DND-41 (cell line): Measurements from ENCODE around the gene SPDL1.
"Not testable (repeated sequence)": the region's sequence is repeated elsewhere in the genome, so short reads cannot be mapped to it uniquely, and the experiment has no call there.

Experiments
- ATAC-seq: fragments of 200-7000 bp; cut with Tn5 transposase; 3 replicates; pipeline ENCODE4 v1.9.1; 2021; ENCODE audit warnings: low read depth; ENCODE audit not compliant: insufficient read depth
- DNase-seq: peaks from one replicate; pipeline ENCODE4 v3.0.0-alpha.2; 2020
- H2AFZ ChIP-seq: 2 replicates; pipeline ENCODE4 v1.6.0; 2012; ENCODE audit warnings: low read depth, low read length
- H3K27ac ChIP-seq: 2 replicates; pipeline ENCODE4 v1.5.1; 2012; ENCODE audit warnings: low read length, inconsistent platforms
- H3K27me3 ChIP-seq: fragments of 200-600 bp; sonication (generic); 2 replicates; pipeline ENCODE4 v1.6.0; 2012; ENCODE audit warnings: low read length, mild to moderate bottlenecking, inconsistent platforms; ENCODE audit not compliant: insufficient read depth, poor library complexity
- H3K36me3 ChIP-seq: 2 replicates; pipeline ENCODE4 v1.5.1; 2012; ENCODE audit warnings: low read length, inconsistent platforms; ENCODE audit not compliant: insufficient read depth
- H3K4me1 ChIP-seq: 2 replicates; pipeline ENCODE4 v1.5.1; 2012; ENCODE audit warnings: mild to moderate bottlenecking, low read length; ENCODE audit not compliant: insufficient read depth
- H3K4me2 ChIP-seq: 2 replicates; pipeline ENCODE4 v1.6.0; 2012; ENCODE audit warnings: mild to moderate bottlenecking, moderate library complexity, low read length, inconsistent platforms; ENCODE audit not compliant: insufficient read depth
- H3K4me3 ChIP-seq, 2 experiments: fragments of 200-600 bp in 1 of 2; shearing (Covaris generic) in 1 of 2; 2 replicates each; pipeline ENCODE4 v1.5.1; 2012 to 2016; ENCODE audit warnings: inconsistent platforms in 2 of 2, low read length in 2 of 2, mild to moderate bottlenecking in 2 of 2, low read depth in 1 of 2, moderate library complexity in 1 of 2
- H3K79me2 ChIP-seq: 2 replicates; pipeline ENCODE4 v1.6.0; 2012; ENCODE audit warnings: low read length, inconsistent platforms; ENCODE audit not compliant: insufficient read depth
- H3K9ac ChIP-seq: 2 replicates; pipeline ENCODE4 v1.6.0; 2012; ENCODE audit warnings: low read depth, mild to moderate bottlenecking, inconsistent platforms, low read length, moderate library complexity
- H3K9me3 ChIP-seq: 2 replicates; pipeline ENCODE4 v1.5.1; 2012; ENCODE audit warnings: low read length, moderate library complexity, mild to moderate bottlenecking, inconsistent platforms; ENCODE audit not compliant: insufficient read depth, severe bottlenecking
- H4K20me1 ChIP-seq: 2 replicates; pipeline ENCODE4 v1.6.0; 2012; ENCODE audit warnings: low read length; ENCODE audit not compliant: insufficient read depth
- CTCF ChIP-seq: IDR thresholded peaks from 2 replicates; pipeline ENCODE4 v1.5.1; 2012; ENCODE audit warnings: borderline replicate concordance, low read length, moderate library complexity, mild to moderate bottlenecking; ENCODE audit not compliant: poor library complexity, severe bottlenecking; ENCODE audit errors: extremely low read depth
- EZH2 ChIP-seq: IDR thresholded peaks from 3 replicates; pipeline ENCODE4 v1.6.1; 2012; ENCODE audit warnings: borderline replicate concordance, low read depth, mild to moderate bottlenecking, moderate library complexity, low read length, inconsistent platforms; ENCODE audit not compliant: severe bottlenecking

The SPDL1 gene

GRCh38 chr5:169615561-169615960 is 32.0 kb downstream of the SPDL1 start:
- no peak overlapping the region for H3K4me3 ChIP-seq
- no peak overlapping the region for H3K9ac ChIP-seq
- H3K4me1 ChIP-seq: no peaks in the 10 kb centered on the region
- DNase-seq (no peak), ATAC-seq (no peak)
- H3K36me3 ChIP-seq: no peaks in the 10 kb centered on the region
- H3K27me3 ChIP-seq: no peaks in the 10 kb centered on the region
- TF ChIP-seq EZH2 (no peak), CTCF (no peak)
- H3K27ac ChIP-seq: no peak overlapping the region
- H2AFZ ChIP-seq: no peak overlapping the region
- H4K20me1 ChIP-seq: no peaks in the 10 kb centered on the region
- H3K79me2 ChIP-seq: no peaks in the 10 kb centered on the region
- H3K9me3 ChIP-seq: no peaks in the 10 kb centered on the region
- H3K4me2 ChIP-seq: no peak overlapping the region

GRCh38 chr5:169624307-169624706 is 40.7 kb downstream of the SPDL1 start:
- DNase-seq, H3K4me2 ChIP-seq: not testable (repeated sequence)

GRCh38 chr5:169626779-169627178 is 43.2 kb downstream of the SPDL1 start:
- Histone ChIP-seq H3K27me3 (no peaks in the 10 kb centered on the region), H3K4me1 (no peaks in the 10 kb centered on the region)

More at GRCh38 chr5:169624307-169624706, 40.7 kb downstream of the SPDL1 start:
- H2AFZ ChIP-seq, H3K27ac ChIP-seq, H3K4me3 ChIP-seq, H3K27me3 ChIP-seq, H3K9ac ChIP-seq, H3K79me2 ChIP-seq, H3K9me3 ChIP-seq, ATAC-seq, H3K4me1 ChIP-seq, H3K36me3 ChIP-seq, H4K20me1 ChIP-seq: not testable (repeated sequence)

GRCh38 chr5:169627551-169627950 is 44.0 kb downstream of the SPDL1 start:
- Histone ChIP-seq H3K9ac (no peak overlapping the region), H3K36me3 (no peaks in the 10 kb centered on the region), H3K4me1 (no peaks in the 10 kb centered on the region), H3K27me3 (no peaks in the 10 kb centered on the region), H2AFZ (no peak overlapping the region), H3K4me3 (no peak overlapping the region), H3K4me2 (no peak overlapping the region), H3K79me2 (no peaks in the 10 kb centered on the region), H4K20me1 (no peaks in the 10 kb centered on the region), H3K9me3 (no peaks in the 10 kb centered on the region), H3K27ac (no peak overlapping the region)
- ATAC-seq (no peak), DNase-seq (no peak)
- no peak for TF ChIP-seq CTCF

More at GRCh38 chr5:169626779-169627178, 43.2 kb downstream of the SPDL1 start:
- H3K9me3 ChIP-seq: no peaks in the 10 kb centered on the region
- H3K79me2 ChIP-seq: no peaks in the 10 kb centered on the region
- H3K4me2 ChIP-seq: no peak overlapping the region
- H4K20me1 ChIP-seq: no peaks in the 10 kb centered on the region
- no peaks in the 10 kb centered on the region for H3K36me3 ChIP-seq
- H3K27ac ChIP-seq: no peak overlapping the region
- no peak overlapping the region for H3K9ac ChIP-seq
- TF ChIP-seq EZH2 (no peak), CTCF (no peak)
- no peak overlapping the region for H2AFZ ChIP-seq
- H3K4me3 ChIP-seq: no peak overlapping the region
- no peak for ATAC-seq
- DNase-seq: no peak
